ENCODE results near the gene VPS13D.
"Not testable (repeated sequence)": the region's sequence is repeated elsewhere in the genome, so short reads cannot be mapped to it uniquely, and the experiment has no call there.

Gene VPS13D

GRCh38 chr1:12469990-12470389, 240.2 kb downstream of the VPS13D start:
- no peak for TF ChIP-seq CTCF (IDR thresholded peaks at IDR 0.05; ENCODE audit: borderline replicate concordance, control extremely low read depth, extremely low read depth, insufficient read depth, missing control alignments)
- no peak for DNase-seq (ENCODE audit: low spot score)
- in situ Hi-C loops (cut with MboI; ENCODE audit: low sequenced_read_pairs, unreplicated experiment) = no loop called here

GRCh38 chr1:12470916-12471315, 241.1 kb downstream of the VPS13D start:
- in situ Hi-C loops (cut with MboI; ENCODE audit: low sequenced_read_pairs, unreplicated experiment); DNase-seq (ENCODE audit: low spot score): not testable (repeated sequence)

GRCh38 chr1:12472156-12472797, 242.4 kb downstream of the VPS13D start:
- DNase-seq (ENCODE audit: low spot score) = no peak
- no peak for TF ChIP-seq CTCF (IDR thresholded peaks at IDR 0.05; ENCODE audit: borderline replicate concordance, control extremely low read depth, extremely low read depth, insufficient read depth, missing control alignments)
- in situ Hi-C loops (cut with MboI; ENCODE audit: low sequenced_read_pairs, unreplicated experiment) = no loop called here

- in situ Hi-C loops (cut with MboI; ENCODE audit: low sequenced_read_pairs, unreplicated experiment) = no loop called here
- no peak for DNase-seq (ENCODE audit: low spot score)
- TF ChIP-seq CTCF (IDR thresholded peaks at IDR 0.05; ENCODE audit: borderline replicate concordance, control extremely low read depth, extremely low read depth, insufficient read depth, missing control alignments) = no peak
Observed at GRCh38 chr1:12472798-12473551, 243.1 kb downstream of the VPS13D start.

- TF ChIP-seq CTCF (IDR thresholded peaks at IDR 0.05; ENCODE audit: borderline replicate concordance, control extremely low read depth, extremely low read depth, insufficient read depth, missing control alignments) = no peak
- DNase-seq (ENCODE audit: low spot score) = no peak
- in situ Hi-C loops (cut with MboI; ENCODE audit: low sequenced_read_pairs, unreplicated experiment) = no loop called here
Observed at GRCh38 chr1:12473596-12474362, 243.9 kb downstream of the VPS13D start.

GRCh38 chr1:12475101-12475500, 245.3 kb downstream of the VPS13D start:
- in situ Hi-C loops (cut with MboI; ENCODE audit: low sequenced_read_pairs, unreplicated experiment) = no loop called here

More at GRCh38 chr1:12475101-12475500, 245.3 kb downstream of the VPS13D start:
- TF ChIP-seq CTCF (IDR thresholded peaks at IDR 0.05; ENCODE audit: borderline replicate concordance, control extremely low read depth, extremely low read depth, insufficient read depth, missing control alignments) = no peak
- DNase-seq (ENCODE audit: low spot score) = no peak

Data from GM13976 (cell line).